GDM1 (cell line): ENCODE measurements around the gene NPAS3.

ENCODE experiments used
- DNase-seq: peaks from one replicate; lab custom pipeline; 2025; lab: John Stamatoyannopoulos, UW

The NPAS3 gene

GRCh38 chr14:33586806-33587205 lies 648.1 kb downstream of the NPAS3 start:
- no peak for DNase-seq

- DNase-seq: no peak
These were observed 649.1 kb downstream of the NPAS3 start for GRCh38 chr14:33587791-33588190.

GRCh38 chr14:33588771-33589170 lies 650.1 kb downstream of the NPAS3 start:
- no peak for DNase-seq

- no peak for DNase-seq
These were observed 650.7 kb downstream of the NPAS3 start for GRCh38 chr14:33589334-33589733.

GRCh38 chr14:33590891-33591630 lies 652.4 kb downstream of the NPAS3 start:
- DNase-seq: no peak

- DNase-seq: no peak
These were observed 653.6 kb downstream of the NPAS3 start for GRCh38 chr14:33592297-33592696.

- DNase-seq: no peak
These were observed 657.8 kb downstream of the NPAS3 start for GRCh38 chr14:33596211-33597080.

- DNase-seq: no peak
These were observed 659.9 kb downstream of the NPAS3 start for GRCh38 chr14:33598582-33598981.

GRCh38 chr14:33602396-33602795 lies 663.7 kb downstream of the NPAS3 start:
- no peak for DNase-seq

- no peak for DNase-seq
These were observed 667.9 kb downstream of the NPAS3 start for GRCh38 chr14:33606591-33606990.

GRCh38 chr14:33609582-33609981 lies 670.9 kb downstream of the NPAS3 start:
- no peak for DNase-seq

GRCh38 chr14:33610121-33610520 lies 671.4 kb downstream of the NPAS3 start:
- no peak for DNase-seq

GRCh38 chr14:33611405-33612196 lies 672.9 kb downstream of the NPAS3 start:
- no peak for DNase-seq

- no peak for DNase-seq
These were observed 673.5 kb downstream of the NPAS3 start for GRCh38 chr14:33612197-33612505.

GRCh38 chr14:33617154-33617553 lies 678.5 kb downstream of the NPAS3 start:
- no peak for DNase-seq

GRCh38 chr14:33618361-33619105 lies 679.9 kb downstream of the NPAS3 start:
- no peak for DNase-seq

- DNase-seq: no peak
These were observed 683.8 kb downstream of the NPAS3 start for GRCh38 chr14:33622496-33622895.

GRCh38 chr14:33629792-33630191 lies 691.1 kb downstream of the NPAS3 start:
- DNase-seq: no peak

- DNase-seq: no peak
These were observed 692.3 kb downstream of the NPAS3 start for GRCh38 chr14:33631021-33631420.

GRCh38 chr14:33631441-33631840 lies 692.8 kb downstream of the NPAS3 start:
- no peak for DNase-seq

GRCh38 chr14:33634631-33635030 lies 696.0 kb downstream of the NPAS3 start:
- DNase-seq: no peak

GRCh38 chr14:33636716-33637115 lies 698.0 kb downstream of the NPAS3 start:
- no peak for DNase-seq
